HEK293 (cell line): ENCODE measurements around the gene WTAP.

Experiments
- CTCF ChIP-seq: fragments of 450-650 bp; formaldehyde crosslinking; IDR thresholded peaks from 2 replicates; pipeline ENCODE4 v1.5.1; 2016; ENCODE audit warnings: missing biosample characterization, missing genetic modification characterization
- KLF16 ChIP-seq: fragments of 450-650 bp; formaldehyde crosslinking; IDR thresholded peaks from 2 replicates; pipeline ENCODE4 v1.5.1; 2017; ENCODE audit warnings: missing biosample characterization, missing genetic modification characterization
- MYNN ChIP-seq: fragments of 450-650 bp; formaldehyde crosslinking; IDR thresholded peaks from 2 replicates; pipeline ENCODE4 v1.5.1; 2016; ENCODE audit warnings: missing biosample characterization, missing genetic modification characterization, borderline replicate concordance
- PRDM1 ChIP-seq: fragments of 450-650 bp; formaldehyde crosslinking; IDR thresholded peaks from 2 replicates; pipeline ENCODE4; 2016; ENCODE audit warnings: missing biosample characterization, missing genetic modification characterization
- SP2 ChIP-seq: fragments of 450-650 bp; formaldehyde crosslinking; IDR thresholded peaks from 2 replicates; pipeline ENCODE4 v1.5.1; 2016; ENCODE audit warnings: missing biosample characterization, missing genetic modification characterization
- ZBTB26 ChIP-seq: fragments of 450-650 bp; formaldehyde crosslinking; optimal IDR thresholded peaks from 2 replicates; pipeline ENCODE3; 2016; ENCODE audit warnings: missing biosample characterization, mild to moderate bottlenecking, missing genetic modification characterization
- ZNF121 ChIP-seq: fragments of 450-650 bp; formaldehyde crosslinking; IDR thresholded peaks from 2 replicates; pipeline ENCODE4 v1.5.1; 2016; ENCODE audit warnings: missing biosample characterization, missing genetic modification characterization
- ZNF24 ChIP-seq: fragments of 450-650 bp; formaldehyde crosslinking; IDR thresholded peaks from 2 replicates; pipeline ENCODE4 v1.5.1; 2016; ENCODE audit warnings: missing biosample characterization, missing genetic modification characterization
- ZNF501 ChIP-seq: fragments of 450-650 bp; formaldehyde crosslinking; IDR thresholded peaks from 2 replicates; pipeline ENCODE4 v1.5.1; 2016; ENCODE audit warnings: missing biosample characterization, missing genetic modification characterization
- ZNF510 ChIP-seq: fragments of 450-650 bp; formaldehyde crosslinking; IDR thresholded peaks from 2 replicates; pipeline ENCODE4 v1.5.1; 2018; ENCODE audit warnings: mild to moderate bottlenecking, missing genetic modification characterization, missing biosample characterization; ENCODE audit not compliant: insufficient replicate concordance
- ZNF555 ChIP-seq: fragments of 450-650 bp; formaldehyde crosslinking; conservative IDR thresholded peaks from 2 replicates; pipeline ENCODE4 v1.5.1; 2017; ENCODE audit warnings: missing biosample characterization, mild to moderate bottlenecking, missing genetic modification characterization, inconsistent platforms
- ZSCAN30 ChIP-seq: fragments of 450-650 bp; IDR thresholded peaks from 2 replicates; pipeline ENCODE4 v1.5.1; 2018; ENCODE audit warnings: missing biosample characterization, mild to moderate bottlenecking, missing genetic modification characterization, moderate library complexity

GRCh38 chr6:159761873-159762680, 34.8 kb downstream of the WTAP start, which contains the start of gene ACAT2:
- TF ChIP-seq ZNF510 (tag by site-specific recombination), result no peak
- TF ChIP-seq ZNF121, result no peak
- peak; percentile 88 for TF ChIP-seq ZNF24 (tag by site-specific recombination)
- peak; percentile 88; the same call in 1 of the 2 replicates for TF ChIP-seq ZSCAN30 (tag by site-specific recombination)
- peak; percentile 97 for TF ChIP-seq SP2 (tag by site-specific recombination)
- TF ChIP-seq ZBTB26 (tag by site-specific recombination), result peak; percentile 85
- 0 out of 2 replicates have a peak, but pooled peaks have one; percentile 13 for TF ChIP-seq MYNN (tag by site-specific recombination)
- peak; percentile 46; the same call in 1 of the 2 replicates for TF ChIP-seq CTCF (tag by site-specific recombination)
- peak; percentile 99 for TF ChIP-seq ZNF501
- no peak for TF ChIP-seq ZNF555 (tag by site-specific recombination)
- TF ChIP-seq PRDM1, result no peak
- peak; percentile 92 for TF ChIP-seq KLF16 (tag by site-specific recombination)
